K562 (cell line): ENCODE measurements around the gene HJV. TPM values are rescaled to one million over a fixed set of nuclear protein-coding genes. Genes with fewer than 3 reads are reported as not detected.

Experiments used
- BCLAF1 ChIP-seq, 2 experiments: fragments of 450-650 bp in 1 of 2; IDR thresholded peaks; 2 replicates each; pipeline ENCODE4 v1.6.1; 2011 to 2017; ENCODE audit warnings: low read depth in 2 of 2, antibody characterized with exemption in 1 of 2, borderline replicate concordance in 1 of 2, low read length in 1 of 2, mild to moderate bottlenecking in 1 of 2, mixed read lengths in 1 of 2; ENCODE audit not compliant: control insufficient read depth in 1 of 2
- BRCA1 ChIP-seq, 2 experiments: fragments of 450-650 bp in 1 of 2; sonication (generic) in 1 of 2; formaldehyde crosslinking in 1 of 2; IDR thresholded peaks; 2 replicates each; pipeline versions ENCODE4 v1.5.0 to v1.6.1; 2017 to 2020; ENCODE audit warnings: mild to moderate bottlenecking in 1 of 2, missing genetic modification reagents in 1 of 2
- CAMTA2 ChIP-seq: fragments of 250-450 bp; sonication (Bioruptor Pico); conservative IDR thresholded peaks from 2 replicates; pipeline ENCODE4 v1.5.1; 2022
- CHD1 ChIP-seq: fragments of 200-600 bp; sonication (generic); IDR thresholded peaks from one replicate; pipeline ENCODE4 v1.6.1; 2012; ENCODE audit warnings: mild to moderate bottlenecking, moderate library complexity, low read length, inconsistent platforms
- ETV6 ChIP-seq, 3 experiments: fragments of 150-350 bp in 1 of 3; sonication (generic) in 1 of 3; formaldehyde crosslinking in 1 of 3; IDR thresholded peaks; 2 replicates each; pipeline versions ENCODE4 v1.6.1 to v1.8.0; 2014 to 2022; ENCODE audit warnings: borderline replicate concordance in 2 of 3, low read depth in 2 of 3, antibody characterized with exemption in 1 of 3, low read length in 1 of 3, mild to moderate bottlenecking in 1 of 3, missing genetic modification reagents in 1 of 3
- HLTF ChIP-seq: fragments of 450-650 bp; IDR thresholded peaks from 2 replicates; pipeline ENCODE4 v1.6.1; 2016
- HOXB6 ChIP-seq: fragments of 250-450 bp; sonication (Bioruptor Pico); IDR thresholded peaks from 2 replicates; pipeline ENCODE4 v1.5.1; 2022; ENCODE audit warnings: mild to moderate bottlenecking, borderline replicate concordance
- POLR2AphosphoS2 ChIP-seq: IDR thresholded peaks from 2 replicates; pipeline ENCODE4 v1.6.1; 2012; ENCODE audit warnings: low read length, improper control_type of control experiment
- RBBP5 ChIP-seq: fragments of 200-600 bp; sonication (generic); IDR thresholded peaks from 2 replicates; pipeline ENCODE4 v1.6.1; 2012; ENCODE audit warnings: borderline replicate concordance, mild to moderate bottlenecking, low read length, control low read depth, inconsistent platforms; ENCODE audit not compliant: insufficient read depth, poor library complexity, severe bottlenecking
- SFPQ ChIP-seq: fragments of 200-400 bp; formaldehyde crosslinking; IDR thresholded peaks from 2 replicates; pipeline ENCODE4 v1.6.1; 2017; ENCODE audit warnings: mild to moderate bottlenecking, low read depth, low read length, moderate library complexity
- SMAD1 ChIP-seq: fragments of 150-350 bp; IDR thresholded peaks from 2 replicates; pipeline ENCODE4 v1.6.1; 2014; ENCODE audit warnings: low read length, low read depth; ENCODE audit not compliant: partially characterized antibody
- SMARCA4 ChIP-seq: fragments of 450-650 bp; IDR thresholded peaks from 2 replicates; pipeline ENCODE4 v1.6.1; 2016
- SPI1 ChIP-seq: IDR thresholded peaks from 2 replicates; pipeline ENCODE4 v1.6.1; 2011; ENCODE audit warnings: low read depth, low read length, control low read depth, borderline replicate concordance
- ZC3H8 ChIP-seq: fragments of 450-650 bp; IDR thresholded peaks from 2 replicates; pipeline ENCODE4 v1.6.1; 2017
- ZFX ChIP-seq: sonication (generic); formaldehyde crosslinking; IDR thresholded peaks from 2 replicates; pipeline ENCODE4 v1.8.0; 2022; ENCODE audit warnings: mild to moderate bottlenecking, missing genetic modification reagents, moderate library complexity
- ZNF24 ChIP-seq: fragments of 450-650 bp; IDR thresholded peaks from 2 replicates; pipeline ENCODE4 v1.6.1; 2016
- ZNF316 ChIP-seq: fragments of 450-650 bp; IDR thresholded peaks from 2 replicates; pipeline ENCODE4 v1.6.1; 2016
- ZNF444 ChIP-seq: fragments of 250-450 bp; sonication (Bioruptor Pico); IDR thresholded peaks from 2 replicates; pipeline ENCODE4 v1.4.0; 2020; ENCODE audit warnings: mild to moderate bottlenecking, moderate library complexity
- ZNF717 ChIP-seq: fragments of 250-450 bp; sonication (Bioruptor Pico); IDR thresholded peaks from 2 replicates; pipeline ENCODE4 v1.5.0; 2021
- ZNF740 ChIP-seq, 3 experiments: fragments of 200-800 bp in 1 of 3; sonication (Bioruptor generic) in 1 of 3; sonication (generic) in 1 of 3; formaldehyde crosslinking in 1 of 3; IDR thresholded peaks; 2 replicates each; pipeline versions ENCODE4 v1.6.1 to v1.8.0; 2016 to 2022; ENCODE audit warnings: mild to moderate bottlenecking in 2 of 3, missing compliant biosample characterization in 2 of 3, missing genetic modification characterization in 2 of 3, missing genetic modification reagents in 1 of 3
- polyA plus RNA-seq, 8 experiments: library from polyadenylated mRNA; depleted of rRNA in 4 of 8; stranded (reverse) in 5 of 8; unstranded in 3 of 8; fragments of >200 nt; fragmentation: Nextera tagmentation in 2 of 8; fragmentation: Illumina TruSeq in 1 of 8; extraction: Ambion mirVana in 2 of 8; extraction: Trizol in 1 of 8; gene quantifications; 2 replicates each; pipeline versions ENCODE4 v1.2.1 to v1.2.3, GENCODE V29; 2011 to 2014; ENCODE audit warnings: inconsistent platforms in 1 of 8, missing spikeins in 1 of 8
- total RNA-seq, 7 experiments: library from RNA; depleted of rRNA in 6 of 7; stranded (reverse); fragments of >200 nt in 6 of 7; fragmentation: Illumina TruSeq in 2 of 7; extraction: Trizol in 2 of 7; gene quantifications; 2 replicates each; pipeline versions ENCODE4 v1.2.1 to v1.2.3, GENCODE V29; 2011 to 2021; ENCODE audit warnings: low replicate concordance in 1 of 7

The HJV gene
- total and polyA plus RNA-seq, 9 of the 15 experiments (the other 6 are each of a cell fraction or from before 2014, with no cell fraction given): 1.0 to 6.6 (median 2.4) TPM

GRCh38 chr1:145991735-145992412, 29.7 kb downstream of the HJV start (continued):
- TF ChIP-seq SFPQ (no peak), CAMTA2 (CRISPR knock-in tag) (peak; percentile 89; the same call in 1 of the 2 replicates), SMAD1 (peak; percentile 32), SPI1 (peak; percentile 69; the same call in 1 of the 2 replicates), ZNF740 (CRISPR knock-in tag; IDR thresholded peaks at IDR 0.05) (no peak), ZNF740 (tag; IDR thresholded peaks at IDR 0.05) (no peak), ZC3H8 (no peak), BCLAF1 (IDR thresholded peaks at IDR 0.05; ENCODE audit: borderline replicate concordance in 1 of 2, control insufficient read depth in 1 of 2, low read depth in 2 of 2, low read length in 1 of 2) (peak in 1 of 2 experiments; percentile 81; a peak in 3 of 4 replicates), POLR2AphosphoS2 (peak; percentile 99), ZNF717 (CRISPR knock-in tag) (peak; percentile 86), HLTF (0 out of 2 replicates have a peak, but pooled peaks have one; percentile 8), ETV6 (IDR thresholded peaks at IDR 0.05; ENCODE audit: borderline replicate concordance in 1 of 2, low read depth in 2 of 2, low read length in 1 of 2) (peak in 1 of 2 experiments; percentile 48; a peak in 1 of 4 replicates), ETV6 (CRISPR knock-in tag; IDR thresholded peaks at IDR 0.05; ENCODE audit: borderline replicate concordance) (no peak), ZFX (CRISPR knock-in tag) (no peak), BRCA1 (IDR thresholded peaks at IDR 0.05) (no peak), BRCA1 (CRISPR knock-in tag; IDR thresholded peaks at IDR 0.05) (no peak), ZNF444 (CRISPR knock-in tag) (peak; percentile 91), ZNF24 (peak; percentile 41; the same call in 1 of the 2 replicates), ZNF316 (peak; percentile 24; the same call in 1 of the 2 replicates), SMARCA4 (no peak), CHD1 (no peak), RBBP5 (no peak), HOXB6 (CRISPR knock-in tag) (peak; percentile 98)
